GM04504 (cell line): ENCODE results near the gene STEEP1.

Experiments
- DNase-seq: peaks from one replicate; pipeline ENCODE4 v3.0.0-alpha.2; 2012; ENCODE audit warnings: low read depth

The STEEP1 gene

DNA sequence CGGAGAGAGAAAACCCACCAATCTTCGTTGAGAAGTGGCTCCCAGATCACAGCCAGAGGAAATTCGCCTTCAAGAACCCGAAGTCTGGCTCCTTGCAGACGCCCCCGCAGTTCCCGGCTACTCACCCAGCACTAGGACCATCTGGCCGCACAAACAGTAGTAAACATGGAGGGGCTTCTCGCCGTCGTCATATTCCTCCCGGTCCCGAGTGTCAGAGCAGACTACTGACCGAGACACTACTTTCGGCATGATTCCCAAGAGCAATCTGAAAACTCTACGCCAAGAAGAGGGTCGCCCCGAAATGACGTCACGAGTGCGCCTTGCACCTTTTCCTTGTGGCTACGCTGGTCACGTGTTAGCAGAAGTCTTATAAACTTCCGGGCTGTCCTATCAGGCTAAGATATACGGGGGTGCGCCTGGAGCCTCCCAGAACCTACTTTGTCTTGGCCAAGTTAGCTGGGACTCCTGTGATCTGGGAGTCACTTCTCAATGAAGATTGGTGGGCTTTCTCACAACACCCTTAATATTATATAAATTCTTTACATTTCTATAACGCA lies at the start of gene STEEP1:
Gene STEEP1 (minus strand): TSS at position 303 of the 557 bp plus-strand sequence. CDS start 54 bp downstream, at position 249.
- DNase-seq, result peak; percentile 74

- DNase-seq, result no peak
Observed at GRCh38 chrX:119614776-119615175, 49.6 kb upstream of the STEEP1 start.

DNA sequence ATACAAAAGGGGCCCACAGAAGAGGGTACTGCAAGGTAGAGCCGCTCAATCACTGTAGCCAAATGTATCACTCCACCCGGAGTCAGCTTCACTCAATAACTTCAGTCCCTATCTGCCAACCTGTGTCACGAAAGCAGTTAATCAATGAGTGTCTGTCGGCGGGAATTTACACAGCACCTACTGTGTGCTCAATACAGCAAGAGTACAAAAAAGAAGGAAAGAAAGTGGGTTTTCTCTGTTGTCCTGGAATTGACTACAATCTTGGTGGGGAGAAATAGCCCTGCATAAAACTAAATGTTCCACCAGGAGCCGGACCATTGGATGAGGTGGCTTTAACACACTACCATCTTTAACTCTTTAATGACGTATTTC lies 41.8 kb upstream of the STEEP1 start:
- DNase-seq, result no peak

DNA sequence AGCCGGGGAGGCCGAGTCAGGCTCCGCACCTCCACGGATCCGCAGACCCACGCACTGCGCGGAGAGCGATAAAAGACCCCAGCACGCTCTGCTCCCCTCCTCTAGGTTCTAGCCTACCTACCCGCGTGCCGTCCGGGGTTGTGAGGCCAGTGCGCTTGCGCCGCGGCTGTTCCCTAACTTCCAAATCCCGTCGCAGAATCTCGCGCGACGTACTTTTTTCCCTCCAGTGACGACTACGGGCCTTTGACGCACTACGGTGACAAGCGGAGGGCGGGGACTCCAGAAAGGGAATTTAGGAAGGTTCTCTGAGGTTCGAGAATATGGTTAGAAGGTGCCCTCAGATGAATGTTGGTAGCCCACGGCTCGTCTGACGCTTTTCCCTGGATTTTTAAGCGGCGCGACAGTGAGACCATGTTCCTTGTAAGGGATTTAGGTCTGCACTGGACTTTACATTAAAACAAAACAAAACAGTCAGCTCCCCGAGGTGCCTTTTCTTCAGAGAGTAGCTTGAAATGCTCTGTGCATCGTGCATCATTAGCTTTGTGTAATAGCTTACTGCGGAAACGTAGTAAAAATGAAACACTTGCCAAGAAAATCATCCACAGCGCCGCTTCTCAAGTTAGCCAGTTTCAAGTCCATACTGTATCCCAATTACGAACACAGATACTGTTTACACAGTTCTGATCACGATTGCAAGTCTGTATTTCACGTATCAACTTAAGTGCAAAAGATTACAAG lies 41.2 kb upstream of the STEEP1 start, which contains the start of gene NKRF:
Gene NKRF (minus strand): TSS at position 145 of the 738 bp plus-strand sequence.
- peak; percentile 69 for DNase-seq

- no peak for DNase-seq
Observed at GRCh38 chrX:119605464-119606279, 40.5 kb upstream of the STEEP1 start.

DNA sequence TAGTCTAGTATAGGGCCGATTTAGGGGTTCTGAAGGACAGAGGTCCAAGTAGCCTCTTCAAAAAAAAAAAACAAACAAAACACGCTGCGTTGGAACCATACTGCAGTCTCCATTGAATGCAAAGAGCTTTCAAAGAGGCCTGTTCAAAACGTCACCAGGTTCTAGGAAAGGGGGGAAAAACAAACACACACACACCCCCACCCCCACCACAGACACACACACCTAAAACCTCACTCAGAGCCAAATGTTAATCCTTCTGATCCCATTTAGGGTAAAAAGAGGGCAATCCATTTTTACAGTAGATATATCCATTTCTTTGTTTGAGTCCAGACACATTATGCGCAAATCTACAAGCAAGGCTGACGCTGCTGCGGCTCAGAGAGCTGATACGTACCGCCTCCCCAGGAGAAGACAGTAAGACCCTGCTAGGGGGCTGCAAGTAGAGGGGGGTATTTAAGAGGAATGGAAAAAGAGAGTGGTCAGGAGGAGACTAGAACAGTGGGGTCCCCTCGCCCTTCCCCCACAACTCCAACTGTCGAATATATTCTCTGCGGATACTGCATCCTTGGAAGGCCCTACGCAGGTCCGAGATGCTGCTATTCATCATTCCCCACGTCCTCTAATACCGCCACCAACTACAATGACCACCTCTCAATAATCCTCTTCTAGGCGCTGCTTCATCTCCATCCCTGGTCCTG lies 39.7 kb upstream of the STEEP1 start:
- DNase-seq, result no peak

DNA sequence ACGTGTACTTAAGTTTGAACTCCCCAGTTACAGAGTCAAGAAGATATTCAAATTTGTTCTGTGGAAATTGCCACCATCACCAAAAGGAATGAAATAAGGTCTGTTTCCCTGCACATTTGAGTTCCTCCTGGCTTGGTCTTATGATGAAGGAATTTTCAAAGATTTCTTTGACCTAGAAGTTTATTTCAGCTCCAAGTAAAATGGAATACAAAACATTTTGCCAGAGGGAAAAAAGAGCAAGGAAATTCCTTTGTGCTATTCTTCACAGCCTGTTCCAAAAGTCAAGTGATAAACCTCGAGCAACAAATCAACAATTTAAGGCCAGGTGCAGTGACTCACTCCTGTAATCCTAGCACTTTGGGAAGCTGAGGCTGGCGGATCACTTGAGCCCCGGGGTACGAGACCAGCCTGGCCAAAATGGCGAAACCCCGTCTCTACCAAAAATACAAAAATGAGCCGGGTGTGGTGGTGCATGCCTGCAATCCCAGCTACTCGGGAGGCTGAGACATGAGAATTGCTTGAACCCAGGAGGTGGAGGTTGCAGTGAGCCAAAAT lies 37.6 kb upstream of the STEEP1 start:
- no peak for DNase-seq

DNA sequence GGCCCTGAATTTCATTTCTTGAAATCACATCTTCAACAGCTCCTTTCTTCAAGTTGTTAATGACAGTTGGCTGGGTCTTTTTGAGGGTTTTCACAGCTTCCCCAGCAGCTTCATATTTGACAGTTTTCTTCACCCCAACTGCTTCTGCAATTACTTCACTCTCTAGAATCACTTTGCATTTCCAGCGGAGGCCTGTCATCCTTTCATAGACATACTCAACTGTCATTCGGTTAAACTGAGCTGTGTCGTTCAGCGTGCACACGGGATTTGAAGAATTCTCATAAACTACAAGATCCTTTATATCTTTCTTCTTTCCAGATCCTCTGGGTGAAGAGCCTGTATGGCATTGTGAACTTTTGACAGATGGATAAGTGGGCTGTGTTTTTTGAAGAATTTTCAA lies 24.6 kb upstream of the STEEP1 start:
- DNase-seq, result no peak

DNA sequence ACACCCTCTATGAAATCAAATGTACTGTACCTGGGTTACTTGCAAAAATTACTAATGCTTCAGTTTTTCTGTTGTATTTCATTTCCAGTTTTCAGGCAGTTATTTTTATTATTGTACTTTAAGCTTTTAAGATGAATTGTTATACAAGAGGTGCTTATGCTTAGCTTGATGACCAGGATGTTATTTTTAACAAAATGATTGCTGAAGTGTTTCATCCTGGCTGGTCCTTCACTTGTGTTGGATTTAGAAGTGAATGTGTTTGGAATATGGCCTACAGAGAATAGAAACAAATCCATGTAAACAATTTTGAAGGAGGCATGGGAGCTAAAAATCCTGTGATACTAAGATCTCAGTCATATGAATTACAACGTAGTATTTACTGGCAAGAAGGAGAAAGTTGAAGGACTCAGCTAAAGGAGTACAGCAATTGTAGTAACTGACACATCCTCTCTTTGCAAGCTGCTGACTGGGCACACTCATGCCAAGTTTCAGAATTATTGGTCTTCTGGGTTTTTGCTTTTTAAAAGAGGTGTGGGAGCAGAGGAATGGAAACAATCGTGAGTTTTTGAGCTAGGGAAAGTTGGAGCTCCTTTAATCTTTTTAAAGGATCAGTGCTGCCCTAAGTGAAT lies 18.3 kb upstream of the STEEP1 start:
- DNase-seq, result no peak

DNA sequence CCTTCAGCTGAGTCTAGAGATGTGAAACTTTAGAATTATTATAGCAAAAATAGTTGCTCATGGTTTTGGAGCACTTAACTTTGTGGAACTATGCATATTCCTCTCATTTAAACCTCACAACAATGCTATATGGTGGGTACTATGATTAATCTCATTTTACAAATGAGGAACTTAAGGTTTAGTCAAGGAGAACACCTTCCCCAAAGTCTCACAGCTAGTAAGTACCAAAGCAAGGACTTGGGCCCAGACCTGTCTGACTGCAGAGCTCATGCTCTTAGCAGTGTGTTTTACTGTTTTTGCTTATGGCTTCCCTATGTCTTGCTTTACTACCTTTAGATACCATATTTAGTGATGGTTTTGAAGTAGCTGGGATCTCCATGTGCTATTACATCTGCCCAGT lies 14.2 kb upstream of the STEEP1 start:
- no peak for DNase-seq

DNA sequence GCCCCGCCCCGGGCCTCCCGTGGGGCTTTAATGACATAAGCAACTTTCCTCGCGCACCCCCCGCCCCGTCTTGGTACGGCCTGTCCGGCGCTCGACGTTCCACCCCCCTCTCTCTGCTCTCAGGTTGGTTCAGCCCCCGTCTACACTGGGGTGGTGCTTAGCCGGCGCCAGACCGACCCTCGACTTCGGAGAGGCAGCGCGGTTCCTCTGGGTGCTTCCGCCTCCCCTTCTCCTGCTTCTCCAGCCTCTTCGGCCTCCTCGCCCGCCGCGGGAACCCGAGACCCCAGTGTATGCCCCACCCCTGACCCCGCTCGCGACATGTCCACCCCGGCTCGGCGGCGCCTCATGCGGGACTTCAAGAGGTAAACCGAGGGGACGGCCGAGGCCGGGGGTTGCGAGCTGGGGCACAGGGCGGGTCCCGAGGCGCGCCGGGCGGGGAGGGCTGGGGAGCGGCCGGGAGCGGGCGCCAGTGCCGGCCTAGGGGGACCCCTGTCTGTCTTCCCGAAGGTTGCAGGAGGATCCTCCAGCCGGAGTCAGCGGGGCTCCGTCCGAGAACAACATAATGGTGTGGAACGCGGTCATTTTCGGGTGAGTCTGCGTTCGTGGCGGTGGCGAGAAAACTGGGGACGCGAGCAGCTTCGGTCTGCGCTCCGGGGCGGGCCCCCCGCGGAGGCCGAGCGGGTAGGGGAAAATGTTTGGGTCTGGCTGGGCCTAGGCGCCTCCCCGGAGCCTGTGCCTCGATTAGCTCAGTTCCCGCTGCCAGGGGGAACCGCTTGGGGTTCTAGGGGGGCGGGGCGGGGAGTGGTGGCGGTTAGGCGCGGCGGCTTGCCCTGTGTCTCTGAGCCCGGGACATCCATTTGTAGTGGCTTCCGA lies 9.4 kb upstream of the STEEP1 start, which contains the start of gene UBE2A:
Gene UBE2A (plus strand): TSS at position 170 of the 873 bp plus-strand sequence. CDS start 149 bp downstream, at position 319.
- DNase-seq, result peak; percentile 77

DNA sequence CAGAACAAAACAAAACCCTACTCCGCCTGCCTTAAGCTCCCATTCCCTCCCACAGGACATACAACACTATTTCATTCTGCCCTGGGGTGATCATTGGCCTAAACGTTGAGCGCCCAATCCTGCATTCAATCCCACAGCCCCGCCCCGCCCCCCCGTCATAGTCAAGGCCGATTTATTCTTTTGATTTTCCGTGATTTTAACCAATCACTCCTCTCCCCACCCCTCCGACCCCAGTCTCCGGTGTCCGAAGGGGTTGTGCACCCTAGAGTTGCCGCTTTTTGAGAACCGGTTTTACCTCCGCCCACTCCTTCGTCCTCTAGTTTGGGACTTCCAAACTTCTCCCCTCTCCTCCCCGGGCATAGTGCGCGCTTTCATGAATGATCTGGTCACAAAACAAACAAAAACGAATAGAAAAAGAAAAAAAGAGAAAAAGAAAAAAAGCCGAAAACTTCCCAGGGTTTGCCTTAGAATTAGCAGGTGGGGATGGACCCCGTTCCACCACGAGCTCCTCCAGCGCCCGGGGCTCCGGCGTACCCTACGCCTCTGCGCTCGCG lies 8.7 kb upstream of the STEEP1 start:
- DNase-seq, result peak; percentile 14

GRCh38 chrX:119573222-119573621 lies 8.0 kb upstream of the STEEP1 start:
- no peak for DNase-seq

- DNase-seq, result no peak
Observed at GRCh38 chrX:119570351-119570835, 5.2 kb upstream of the STEEP1 start.

DNA sequence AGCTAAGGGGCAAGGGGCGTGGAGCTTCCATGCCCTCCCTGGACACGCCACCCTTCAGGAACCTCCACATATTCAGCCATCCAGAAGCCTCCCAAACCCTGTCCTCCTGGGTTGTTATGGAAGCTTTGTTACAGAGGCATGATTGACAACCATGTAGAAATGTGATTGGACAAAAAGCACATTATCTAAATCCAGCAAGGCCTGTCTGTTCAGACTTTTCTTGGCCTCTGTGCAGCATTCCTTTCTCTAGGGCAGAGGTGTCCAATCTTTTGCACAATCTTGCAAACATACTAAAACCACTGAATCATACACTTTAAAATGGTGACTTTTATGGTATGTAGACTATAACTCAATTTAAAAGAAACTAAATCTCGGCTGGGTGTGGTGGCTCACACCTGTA lies 12.7 kb downstream of the STEEP1 start:
- DNase-seq, result peak; percentile 23

DNA sequence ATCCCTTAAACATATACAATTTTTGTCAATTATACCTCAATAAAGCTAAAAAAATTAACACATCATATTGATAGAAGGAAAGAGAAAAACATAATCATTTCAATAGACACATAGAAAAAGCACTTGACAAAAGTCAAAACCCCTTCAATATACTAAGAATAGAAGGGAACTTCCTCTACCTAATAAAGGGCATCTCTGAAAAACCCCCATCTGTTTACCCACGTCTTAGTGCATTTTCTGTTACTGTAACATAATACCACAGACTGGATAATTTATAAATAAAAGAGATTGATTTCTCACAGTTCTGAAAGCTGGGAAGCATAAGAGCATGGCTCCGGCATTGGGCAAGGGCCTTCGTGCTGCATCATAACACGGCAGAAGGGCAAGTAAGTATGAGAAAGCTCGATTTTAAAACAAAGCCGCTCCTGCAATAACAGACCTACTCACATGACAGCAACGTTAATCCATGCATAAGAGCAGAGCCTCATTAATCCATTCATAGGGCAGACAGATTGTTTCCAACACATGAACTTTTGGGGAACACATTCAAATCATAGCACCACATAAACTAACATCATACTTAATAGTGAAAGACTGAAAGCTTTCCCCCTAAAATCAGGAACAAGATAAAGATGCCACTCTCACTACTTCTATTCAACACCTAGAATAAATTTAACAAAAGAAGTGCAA lies 15.7 kb downstream of the STEEP1 start:
- DNase-seq, result no peak

DNA sequence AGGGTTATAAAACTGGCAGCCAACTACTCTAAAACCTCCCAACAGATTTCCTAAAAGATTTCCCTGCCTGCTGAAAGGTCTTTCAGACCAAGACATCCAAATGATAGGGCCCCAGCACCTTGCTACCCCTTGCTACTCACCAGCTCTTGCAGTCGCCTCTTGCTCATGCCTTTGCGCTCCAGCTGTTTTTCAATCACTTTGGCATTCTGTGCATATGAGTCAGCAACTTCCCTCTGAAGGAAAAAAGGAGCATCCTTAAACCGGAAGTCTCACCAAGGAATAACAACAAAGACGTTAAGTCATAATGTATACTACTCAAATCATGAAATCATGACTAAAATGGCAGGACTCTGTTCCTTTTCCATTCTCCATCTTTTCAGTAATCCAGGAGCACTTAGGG lies 24.0 kb downstream of the STEEP1 start:
- peak; percentile 29 for DNase-seq

DNA sequence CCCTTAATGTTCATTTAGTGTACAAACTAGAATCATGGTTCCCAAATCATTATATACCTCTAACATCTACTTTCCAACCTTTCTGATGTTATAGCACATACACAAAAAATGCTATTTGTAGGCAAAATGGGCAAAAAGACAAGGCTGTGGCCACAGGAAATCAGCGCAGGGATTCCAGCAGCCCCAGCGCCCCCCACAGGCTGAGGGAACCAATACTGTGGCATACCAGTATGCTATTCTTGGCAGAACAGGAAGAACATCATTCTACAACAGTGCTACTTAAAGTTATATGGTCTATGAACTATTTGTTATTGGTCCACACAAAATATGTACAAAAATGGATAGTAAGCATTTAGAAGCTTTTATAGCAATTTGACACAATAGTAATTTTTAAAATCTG lies 25.3 kb downstream of the STEEP1 start:
- DNase-seq, result no peak

GRCh38 chrX:119537487-119537886 lies 27.7 kb downstream of the STEEP1 start:
- DNase-seq, result no peak
